GOT3 (cell line): ENCODE results near the gene ADARB2.

ENCODE experiments used
- DNase-seq: peaks from one replicate; lab custom pipeline; 2025; ENCODE audit warnings: mixed read lengths; lab: John Stamatoyannopoulos, UW

Gene ADARB2

DNA sequence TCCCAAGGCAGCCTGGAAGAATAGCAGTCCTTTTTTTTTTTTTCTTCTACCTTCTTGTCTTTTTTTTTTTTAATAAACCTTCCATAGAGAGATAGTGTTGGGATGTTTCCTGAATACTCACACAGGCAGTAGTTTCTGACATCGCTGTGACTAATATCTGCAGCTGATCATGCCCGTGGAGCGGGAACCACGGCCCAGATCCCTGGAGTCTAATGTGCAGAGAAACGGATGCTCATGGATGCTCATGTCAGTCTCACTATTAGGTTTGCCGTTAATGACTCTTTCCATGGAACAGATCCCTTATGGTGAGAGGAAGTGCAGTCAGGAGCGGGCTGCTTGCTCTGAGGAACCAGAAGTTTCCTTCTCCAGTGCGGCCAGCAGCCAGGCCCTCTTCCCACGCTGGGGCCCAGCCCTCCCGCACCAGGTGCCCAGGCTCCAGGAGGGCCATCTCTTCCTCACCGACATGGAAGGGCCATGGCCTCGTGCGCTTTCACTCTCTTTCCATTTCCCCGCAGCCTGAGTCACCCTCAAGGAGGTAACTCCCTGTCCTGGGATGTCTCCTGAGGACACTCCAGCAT lies 548.7 kb downstream of the ADARB2 start:
- DNase-seq, result no peak

DNA sequence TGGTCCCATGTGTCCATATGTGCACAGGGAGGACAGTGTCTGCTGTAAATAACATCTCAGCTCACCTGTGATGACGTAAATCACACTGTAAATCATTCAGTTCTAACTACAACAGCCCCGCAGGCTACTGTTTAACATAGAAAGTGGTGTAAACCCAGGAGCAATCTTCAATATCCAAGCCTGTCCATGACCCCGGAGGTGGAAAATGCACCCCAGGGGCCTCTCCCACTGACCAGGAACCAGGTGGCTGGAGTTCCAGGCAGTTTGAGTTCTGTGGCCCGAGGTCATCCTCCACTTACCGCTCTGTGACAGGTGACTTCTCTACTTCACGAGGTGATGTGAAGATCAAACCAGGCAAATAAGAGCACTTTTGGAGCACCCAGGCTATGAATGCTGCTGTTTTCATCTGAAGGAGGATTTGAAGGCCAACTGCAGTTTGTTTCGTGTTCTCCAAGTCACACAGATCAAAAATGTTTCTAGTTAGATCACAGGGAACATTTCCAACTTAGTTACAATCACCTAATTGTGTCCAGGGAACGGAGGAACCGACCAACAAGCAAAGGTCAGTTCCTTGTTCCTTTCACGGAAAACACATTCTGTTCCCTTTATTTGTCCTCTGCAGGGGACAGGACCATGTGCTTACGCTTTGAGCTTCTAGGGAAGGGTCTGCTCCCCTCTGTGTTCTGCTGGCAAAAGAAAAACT lies 549.3 kb downstream of the ADARB2 start:
- no peak for DNase-seq

DNA sequence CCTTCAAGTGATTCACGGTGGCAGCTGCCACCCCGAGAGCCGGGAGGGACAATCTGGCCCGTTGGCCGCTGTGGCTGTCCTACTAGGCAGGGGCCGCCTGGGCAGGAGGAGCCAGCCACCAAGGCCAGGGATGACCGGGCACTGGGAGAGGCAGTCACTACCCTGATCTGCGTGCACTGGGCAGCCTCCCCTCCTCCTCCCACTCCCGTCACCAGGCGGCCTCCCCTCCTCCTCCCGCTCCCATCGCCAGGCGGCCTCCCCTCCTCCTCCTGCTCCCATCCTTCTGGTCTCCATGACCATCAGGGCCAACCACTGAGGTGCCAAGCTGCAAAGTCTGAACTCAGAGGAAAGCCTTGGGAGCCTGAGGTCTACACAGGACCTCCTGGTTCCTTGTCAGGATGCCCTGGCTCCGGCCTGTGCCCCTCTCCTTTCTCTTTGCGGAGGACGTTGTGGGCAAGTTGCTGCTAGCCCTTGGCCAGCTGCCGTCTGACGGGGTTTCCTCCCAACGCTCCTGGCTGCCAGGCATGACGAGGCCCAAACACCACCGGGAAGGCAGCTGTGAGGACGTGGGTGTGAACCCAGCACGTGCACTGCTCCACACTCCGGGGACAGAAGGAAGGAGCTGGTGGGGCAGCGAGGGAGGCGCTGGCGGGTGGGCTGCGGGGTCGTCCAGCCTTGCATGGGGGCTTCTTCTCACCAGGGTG lies 550.0 kb downstream of the ADARB2 start:
- no peak for DNase-seq

DNA sequence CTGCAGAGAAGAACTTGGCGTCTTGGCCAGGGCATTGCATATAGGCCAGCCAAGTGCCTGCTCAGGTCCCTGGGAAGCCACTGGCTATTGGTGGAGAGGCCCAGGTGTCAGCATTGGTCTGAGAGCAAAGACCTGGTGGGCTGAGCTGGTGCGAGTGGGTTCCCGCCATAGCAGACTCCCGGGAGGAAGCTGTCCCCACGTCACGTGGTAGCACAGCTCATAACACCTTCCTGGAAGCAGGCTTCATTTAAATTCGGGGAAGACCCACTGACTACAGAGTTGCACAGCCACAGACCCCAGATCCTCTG lies 550.7 kb downstream of the ADARB2 start:
- no peak for DNase-seq

DNA sequence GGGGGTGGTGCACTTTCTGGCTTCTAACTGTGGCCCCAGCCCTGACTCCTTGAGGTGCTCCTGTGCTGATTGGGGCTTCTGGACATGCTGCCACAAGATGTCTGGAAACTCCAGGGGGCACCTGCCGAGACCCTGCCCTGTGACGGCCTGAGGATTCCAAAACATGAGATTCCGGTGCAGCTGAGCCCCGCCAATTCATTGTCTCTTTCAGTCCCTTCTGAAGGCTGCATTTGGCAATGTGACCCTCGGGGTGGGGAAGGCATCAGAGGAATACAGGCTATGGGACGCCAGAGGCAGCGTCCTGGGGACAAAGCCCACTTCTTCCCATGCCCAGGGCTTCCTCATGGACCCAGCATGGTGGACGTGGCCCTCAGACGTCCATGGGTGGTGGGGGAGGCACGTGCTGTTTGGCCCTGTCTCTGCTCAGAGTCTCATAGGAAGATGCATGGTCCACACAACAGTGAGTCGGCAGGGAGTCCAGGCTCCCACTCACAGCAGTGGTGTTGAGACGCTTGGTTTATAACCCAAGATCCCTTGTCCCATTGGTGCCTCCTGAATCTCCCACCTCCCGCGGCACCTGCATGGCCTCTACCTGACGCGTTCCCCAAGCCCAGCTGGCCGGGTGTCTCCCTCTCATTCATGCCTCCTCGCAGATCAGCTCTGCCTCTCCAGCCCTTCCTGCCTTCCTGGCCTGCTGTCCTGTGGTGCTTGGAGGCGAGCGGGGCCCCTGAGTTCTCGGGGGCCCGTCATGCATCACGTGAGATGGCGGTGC lies 551.2 kb downstream of the ADARB2 start:
- DNase-seq, result no peak

DNA sequence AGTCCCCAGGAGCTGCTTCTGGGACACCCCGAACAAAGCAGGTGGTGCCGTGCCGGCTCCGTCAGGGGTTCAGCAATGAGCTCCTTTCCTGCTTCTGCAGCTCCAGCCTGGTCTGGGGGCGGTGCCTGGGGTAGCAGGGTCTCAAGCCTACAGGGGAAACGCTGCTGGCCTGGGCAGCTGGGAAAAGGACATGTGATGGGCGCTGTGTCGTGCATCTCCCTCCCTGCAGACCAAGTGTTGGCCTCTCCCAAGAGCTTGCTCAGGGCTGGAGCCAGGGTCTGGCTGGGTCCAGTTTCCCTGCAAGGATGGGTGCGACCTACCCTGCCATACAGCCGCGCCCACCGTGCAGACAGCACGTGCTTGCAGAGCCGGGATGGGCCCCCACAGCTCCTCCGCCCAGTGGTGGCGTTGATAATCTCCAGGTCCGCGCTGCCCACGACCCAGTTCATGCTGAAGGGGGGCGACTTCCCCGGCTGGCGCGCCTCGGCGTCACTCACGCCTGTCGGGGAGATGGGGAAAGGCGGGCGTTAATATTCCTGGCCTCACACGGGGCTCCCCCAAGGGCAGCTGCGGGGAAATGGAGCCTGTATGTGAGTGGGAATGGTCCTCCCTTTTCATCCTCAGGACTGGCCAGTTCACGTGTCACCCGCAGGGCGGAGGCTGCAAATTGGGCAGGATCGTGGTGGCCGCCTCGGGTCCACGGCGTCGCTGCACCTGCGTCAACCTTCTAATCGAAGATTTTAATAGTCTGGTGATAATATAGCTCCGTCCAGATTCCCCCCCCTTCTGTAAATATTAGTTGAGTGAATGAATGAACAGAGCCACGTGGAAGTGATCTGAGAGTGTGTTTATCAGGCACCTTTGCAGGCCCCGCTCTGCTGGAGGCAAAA lies 552.5 kb downstream of the ADARB2 start:
- no peak for DNase-seq

DNA sequence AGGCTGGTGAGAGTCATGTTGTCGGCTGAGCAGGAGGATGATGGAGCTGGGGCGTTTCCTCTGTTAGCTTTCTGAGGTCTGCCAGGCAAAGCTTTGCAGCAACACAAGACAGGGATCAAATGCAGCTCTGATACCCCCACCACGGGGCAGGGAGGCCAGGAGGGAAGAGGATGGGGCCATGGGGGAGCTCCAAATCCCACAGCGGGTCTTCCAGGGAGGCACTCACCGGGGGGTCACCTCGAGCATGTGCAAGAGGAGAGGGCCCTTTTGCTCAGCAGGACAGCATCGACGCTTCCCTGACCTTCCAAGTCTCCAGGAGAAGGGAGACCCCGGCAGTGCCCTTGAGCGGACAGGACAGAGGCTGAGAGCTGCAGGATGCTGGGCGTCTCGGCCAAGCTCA lies 553.6 kb downstream of the ADARB2 start:
- DNase-seq, result no peak

DNA sequence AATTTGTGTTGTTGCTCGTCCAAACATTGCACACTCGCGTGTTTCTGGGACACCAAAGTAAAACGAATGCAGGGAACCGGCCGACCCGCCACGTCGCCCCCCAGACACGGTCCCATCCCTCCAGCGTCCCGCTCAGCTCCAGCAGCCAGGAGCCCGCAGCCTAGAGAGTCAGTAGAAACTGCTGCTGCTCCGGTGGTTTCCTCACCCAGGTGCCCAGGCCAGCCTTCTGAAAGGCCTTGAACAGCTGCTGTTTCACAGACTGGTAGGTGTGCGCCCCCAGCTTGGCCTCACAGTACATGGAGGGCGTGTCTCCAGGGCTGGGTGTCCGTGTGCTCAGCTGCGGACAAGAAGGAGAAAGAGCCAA lies 554.3 kb downstream of the ADARB2 start:
- no peak for DNase-seq

DNA sequence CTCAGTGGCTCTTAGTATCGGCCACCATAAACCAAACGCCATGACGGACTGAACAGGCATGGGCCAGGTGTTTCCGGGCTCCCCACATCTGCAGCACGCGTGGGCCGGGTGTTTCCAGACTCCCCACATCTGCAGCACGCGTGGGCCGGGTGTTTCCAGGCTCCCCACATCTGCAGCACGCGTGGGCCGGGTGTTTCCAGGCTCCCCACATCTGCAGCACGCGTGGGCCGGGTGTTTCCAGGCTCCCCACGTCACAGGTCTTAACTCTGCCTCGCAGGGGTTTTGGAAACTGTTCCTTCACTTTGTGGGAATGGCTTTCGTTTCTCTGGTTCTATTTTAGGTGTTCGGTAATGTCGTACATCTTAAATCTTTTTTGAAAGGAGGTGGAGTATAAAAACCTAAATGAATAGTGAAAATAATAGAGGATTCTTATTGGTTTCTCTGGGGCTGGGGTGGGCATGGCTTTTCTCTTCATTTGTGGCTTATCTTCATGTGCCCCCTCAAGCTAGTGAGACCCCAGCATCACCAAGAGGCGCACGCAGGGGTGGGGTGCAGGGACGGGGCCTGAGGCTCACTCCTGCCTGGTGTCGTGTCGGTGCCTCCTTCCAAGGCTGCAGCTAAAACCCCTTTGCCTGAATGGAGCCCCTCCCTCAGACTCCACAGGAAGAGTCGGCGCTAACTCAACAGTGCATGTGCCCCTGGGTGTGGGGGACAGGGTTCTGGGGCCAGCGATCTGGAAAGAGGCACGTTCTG lies 554.9 kb downstream of the ADARB2 start:
- DNase-seq, result no peak

DNA sequence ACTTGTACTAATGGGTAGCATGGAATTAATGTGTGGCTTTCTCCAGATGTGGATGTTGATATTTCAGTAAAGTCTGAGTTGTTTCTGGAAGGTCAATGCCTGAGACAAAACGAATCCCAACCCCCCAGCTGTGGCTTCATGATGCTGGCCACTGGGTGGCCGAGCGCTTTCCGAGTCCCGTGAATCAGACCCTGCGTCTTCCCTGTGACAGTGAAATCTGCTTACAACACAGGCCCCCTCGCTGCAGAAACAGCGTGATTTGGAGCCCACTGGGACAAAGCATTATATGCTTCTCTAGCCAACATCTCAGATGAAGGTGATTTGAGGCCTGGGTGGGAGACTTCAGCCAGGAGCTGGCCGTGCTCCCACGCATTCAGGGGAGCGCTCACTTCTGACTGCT lies 556.5 kb downstream of the ADARB2 start:
- DNase-seq, result no peak

DNA sequence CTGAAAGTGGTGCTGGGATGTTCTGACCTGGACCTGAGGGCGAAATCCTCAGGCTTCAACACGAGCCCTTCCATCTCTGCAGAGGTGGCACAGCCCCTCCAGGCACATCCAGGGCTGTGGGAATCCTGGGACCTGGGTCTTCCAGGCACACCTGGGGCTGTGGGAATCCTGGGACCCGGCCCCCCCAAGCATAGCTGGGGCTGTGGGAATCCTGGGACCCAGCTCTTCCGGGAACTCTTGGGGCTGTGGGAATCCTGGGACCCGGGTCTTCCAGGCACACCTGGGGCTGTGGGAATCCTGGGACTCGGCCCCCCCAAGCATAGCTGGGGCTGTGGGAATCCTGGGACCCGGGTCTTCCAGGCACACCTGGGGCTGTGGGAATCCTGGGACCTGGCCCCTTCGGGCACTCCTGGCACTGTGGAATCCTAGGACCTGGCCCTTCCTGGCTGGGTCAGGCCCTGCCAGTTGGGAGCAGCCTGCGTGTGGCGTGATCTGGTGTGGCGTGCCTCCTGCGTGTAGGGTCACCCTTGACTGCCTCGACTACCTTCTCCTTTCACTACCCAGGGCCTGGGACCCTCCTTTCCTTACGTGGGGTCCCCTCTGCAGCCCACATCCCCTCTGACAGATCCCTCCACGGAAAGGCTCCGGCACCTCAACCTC lies 557.1 kb downstream of the ADARB2 start:
- DNase-seq, result no peak

DNA sequence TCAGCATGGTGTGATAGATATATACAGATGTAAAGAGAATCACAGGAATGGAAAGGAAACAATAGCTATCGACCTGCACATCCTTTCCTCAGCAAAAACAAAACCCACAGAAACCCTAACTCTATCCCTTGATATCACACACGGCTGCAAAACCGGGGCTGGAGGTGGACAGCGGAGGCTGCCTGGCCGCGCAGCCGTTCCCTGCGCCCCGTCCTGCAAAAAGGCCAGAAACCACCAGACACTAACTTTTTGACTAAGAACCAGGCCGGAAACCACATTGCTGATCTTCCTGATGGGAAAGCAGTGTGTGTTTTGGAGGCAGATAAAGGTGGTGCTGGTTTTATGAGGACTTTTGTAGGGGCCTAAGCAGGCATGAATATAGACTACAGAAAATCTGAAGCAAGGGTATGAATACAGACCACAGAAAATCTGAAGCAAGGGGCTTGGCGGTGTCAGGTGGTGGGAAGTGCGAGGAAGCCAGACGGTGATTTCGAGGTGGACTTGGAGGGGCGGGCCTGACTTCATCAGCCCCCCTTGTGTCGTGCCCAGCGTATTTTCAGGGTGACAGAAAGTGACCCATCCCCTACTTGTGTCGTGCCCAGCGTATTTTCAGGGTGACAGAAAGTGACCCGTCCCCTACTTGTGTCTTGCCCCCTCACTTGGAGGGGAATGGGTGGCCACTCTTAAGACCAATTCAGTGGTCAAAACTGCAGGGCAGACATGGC lies 557.8 kb downstream of the ADARB2 start:
- no peak for DNase-seq

DNA sequence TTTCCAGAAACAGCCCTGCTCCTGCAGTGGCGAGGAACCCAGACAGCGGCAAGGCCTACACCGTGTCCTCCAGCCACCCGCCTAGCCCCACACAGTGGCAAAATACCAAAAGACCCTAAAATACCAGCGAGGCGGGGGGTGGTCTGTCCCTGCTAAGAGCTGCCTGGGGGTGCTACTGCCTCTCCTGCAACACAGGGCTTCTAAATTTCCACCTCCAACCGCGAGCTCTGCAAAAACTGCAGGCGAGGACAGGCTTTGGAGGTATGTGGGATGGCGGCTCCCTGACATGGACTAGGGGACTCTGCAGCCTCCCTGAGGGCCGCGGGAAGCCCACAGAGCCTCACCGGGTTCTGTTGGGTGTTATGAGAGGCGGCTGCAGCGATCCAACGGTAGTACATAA lies 558.8 kb downstream of the ADARB2 start:
- DNase-seq, result no peak

DNA sequence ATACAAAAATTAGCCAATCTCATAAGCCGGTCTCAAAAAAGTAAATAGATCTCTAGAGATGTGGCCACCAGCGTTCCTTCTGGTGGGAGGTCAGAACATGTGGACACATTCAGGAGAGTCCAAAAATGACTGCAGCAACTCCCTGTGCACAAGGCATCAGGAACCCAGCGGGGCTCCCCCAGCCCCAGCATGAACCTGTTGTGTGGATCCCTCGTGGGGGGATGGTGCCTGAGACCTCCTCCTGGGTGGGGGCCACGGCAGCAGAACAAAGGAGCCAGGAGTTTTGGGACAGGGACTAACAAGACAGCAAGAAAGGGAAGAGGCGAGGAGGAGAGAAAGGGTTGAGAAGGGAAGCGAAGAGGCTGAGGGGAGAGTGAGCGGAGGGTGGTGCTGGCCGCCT lies 559.4 kb downstream of the ADARB2 start:
- DNase-seq, result no peak

DNA sequence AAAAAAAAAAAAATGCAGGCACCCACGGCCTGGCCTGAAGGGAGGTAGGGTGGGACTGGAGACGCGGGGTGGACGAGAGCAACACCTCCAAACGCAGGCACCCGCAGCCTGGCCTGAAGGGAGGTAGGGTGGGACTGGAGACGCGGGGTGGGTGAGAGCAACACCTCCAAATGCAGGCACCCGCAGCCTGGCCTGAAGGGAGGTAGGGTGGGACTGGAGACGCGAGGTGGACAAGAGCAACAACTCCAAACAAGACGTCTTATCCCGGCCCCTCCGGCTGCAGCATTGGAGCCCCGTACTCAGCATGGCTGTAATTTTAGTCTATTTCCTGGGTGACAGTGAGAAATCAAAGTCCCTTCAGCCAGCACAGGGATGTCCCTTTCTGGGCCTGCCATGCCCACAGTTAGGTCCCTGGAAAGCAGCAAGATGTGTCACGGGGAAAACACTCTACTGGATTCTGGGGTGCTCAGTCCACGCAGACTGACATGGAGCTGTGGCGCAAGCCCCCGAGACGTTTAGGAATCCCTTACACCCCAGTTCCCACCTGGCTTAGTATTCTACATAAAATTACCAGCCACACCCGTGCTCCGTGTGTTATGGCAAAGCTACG lies 561.3 kb downstream of the ADARB2 start:
- no peak for DNase-seq

DNA sequence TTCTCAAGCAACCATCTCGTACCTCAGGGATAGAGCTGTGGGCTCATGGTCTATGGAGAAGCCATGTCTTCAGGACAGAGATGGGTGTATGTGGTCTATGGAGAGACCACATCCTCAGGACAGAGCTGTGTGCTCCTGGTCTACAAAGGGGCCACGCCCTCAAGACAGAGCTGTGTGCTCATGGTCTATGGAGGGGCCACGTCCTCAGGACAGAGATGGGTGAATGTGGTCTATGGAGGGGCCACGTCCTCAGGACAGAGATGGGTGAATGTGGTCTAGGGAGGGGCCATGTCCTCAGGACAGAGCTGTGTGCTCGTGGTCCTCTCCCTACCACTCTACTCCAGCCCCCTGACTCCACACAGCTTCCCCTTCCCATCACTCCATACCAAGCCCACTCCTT lies 563.3 kb downstream of the ADARB2 start:
- DNase-seq, result no peak

DNA sequence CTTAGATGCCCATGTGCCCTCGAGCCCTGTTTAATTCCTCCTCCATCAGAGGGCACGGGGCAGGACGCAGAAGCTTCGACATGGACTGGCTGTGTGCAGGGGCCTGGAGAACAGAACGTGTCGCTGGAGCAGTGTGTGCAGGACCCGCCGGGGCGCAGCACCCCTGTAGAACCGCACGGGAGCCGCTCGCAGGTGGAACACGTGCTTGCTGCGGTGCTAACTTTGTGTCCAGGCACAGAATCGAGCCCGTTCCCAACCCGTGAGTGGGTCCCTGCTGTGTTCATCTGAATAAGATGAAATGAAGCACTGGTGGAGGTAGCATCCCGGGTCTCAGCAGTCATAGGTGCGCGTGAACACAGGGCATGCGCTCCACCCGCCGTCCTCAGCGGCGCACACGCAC lies 564.2 kb downstream of the ADARB2 start:
- DNase-seq, result no peak

DNA sequence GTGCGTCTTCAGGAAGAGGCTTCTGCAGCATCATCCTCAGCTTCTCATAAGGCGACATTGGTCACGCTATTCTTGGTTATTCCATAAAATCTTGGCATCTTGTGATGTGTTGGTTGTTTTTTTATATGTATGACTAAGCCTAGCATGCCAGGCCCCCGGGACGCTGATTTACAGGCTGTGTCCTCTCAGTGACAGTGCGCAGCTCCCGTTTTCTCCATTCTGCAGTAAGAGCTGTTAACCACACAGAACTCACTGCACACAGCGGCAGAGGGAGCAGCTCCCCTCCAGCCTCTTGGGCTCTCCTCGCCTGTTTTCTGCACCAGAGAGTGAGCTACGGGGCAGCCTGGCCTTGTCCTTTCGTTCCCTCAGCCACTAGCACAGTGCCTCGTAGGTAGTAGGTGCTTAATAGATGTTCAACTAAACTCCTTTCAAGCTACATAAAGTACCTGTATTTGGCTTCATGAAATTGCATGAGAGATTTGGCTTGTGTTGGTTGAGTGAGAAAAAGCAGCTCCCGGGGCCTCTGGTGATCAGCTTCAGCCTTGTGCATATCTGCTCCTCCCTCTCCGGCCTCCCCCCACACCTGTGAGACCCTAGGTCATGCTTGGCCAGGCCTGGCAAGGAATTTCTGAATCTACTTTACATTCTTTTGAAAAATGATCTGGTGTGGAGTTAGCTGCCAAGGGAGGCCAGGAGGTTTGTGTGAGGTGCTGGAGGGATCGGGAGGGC lies 564.9 kb downstream of the ADARB2 start:
- DNase-seq, result no peak

DNA sequence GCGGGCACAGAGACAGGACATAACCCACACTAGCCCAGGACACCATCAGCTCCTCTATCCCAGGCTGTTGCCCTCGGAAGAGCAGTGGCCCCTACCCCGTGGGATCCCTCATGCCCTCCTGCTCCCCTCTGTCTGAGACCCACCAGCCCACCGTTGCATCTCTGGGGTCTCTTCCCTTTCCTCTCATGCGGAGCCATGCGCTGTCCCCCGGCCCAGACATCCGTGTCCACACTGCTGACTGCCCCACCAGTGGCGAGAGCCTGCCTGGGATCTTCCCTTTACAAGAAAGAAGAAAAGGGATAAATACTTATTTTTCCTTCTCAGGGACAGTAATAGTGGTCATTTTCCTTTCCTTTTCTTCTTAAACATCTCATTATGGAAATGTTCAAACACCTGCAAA lies 565.7 kb downstream of the ADARB2 start:
- no peak for DNase-seq
